KOPT-K1 (cell line): ENCODE measurements around the gene NADSYN1.

Experiments
- H3K27ac ChIP-seq: fragments of 200-600 bp; sonication (generic); 2 replicates; pipeline ENCODE4 v1.5.1; 2016; ENCODE audit warnings: antibody characterized with exemption, mild to moderate bottlenecking, low read depth, low read length; ENCODE audit not compliant: poor library complexity, severe bottlenecking
- H3K36me3 ChIP-seq: fragments of 200-600 bp; sonication (generic); 2 replicates; pipeline ENCODE4 v1.5.1; 2017; ENCODE audit warnings: antibody characterized with exemption, mild to moderate bottlenecking, low read length, moderate library complexity; ENCODE audit not compliant: insufficient read depth
- H3K9me3 ChIP-seq: fragments of 200-600 bp; sonication (generic); 2 replicates; pipeline ENCODE4 v1.5.1; 2017; ENCODE audit warnings: antibody characterized with exemption, low read length, mild to moderate bottlenecking; ENCODE audit not compliant: insufficient read depth, poor library complexity, severe bottlenecking

NADSYN1 gene

GRCh38 chr11:71428861-71429435 is 24.1 kb upstream of the NADSYN1 start:
- H3K9me3 ChIP-seq = no peaks in the 10 kb centered on the region
- peaks cover 2% of the 10 kb centered on the region; the same call in 1 of the 2 replicates for H3K36me3 ChIP-seq
- H3K27ac ChIP-seq = no peak overlapping the region

- no peak overlapping the region for H3K27ac ChIP-seq
- H3K9me3 ChIP-seq = no peaks in the 10 kb centered on the region
- H3K36me3 ChIP-seq = peaks cover 10% of the 10 kb centered on the region; the same call in 1 of the 2 replicates
These were observed 23.3 kb upstream of the NADSYN1 start for GRCh38 chr11:71429701-71430100.

- Histone ChIP-seq H3K36me3 (peaks cover 14% of the 10 kb centered on the region; the same call in 1 of the 2 replicates), H3K27ac (no peak overlapping the region), H3K9me3 (no peaks in the 10 kb centered on the region)
These were observed 22.8 kb upstream of the NADSYN1 start for GRCh38 chr11:71430166-71430565.

GRCh38 chr11:71431271-71431670 is 21.7 kb upstream of the NADSYN1 start:
- H3K27ac ChIP-seq = no peak overlapping the region
- no peaks in the 10 kb centered on the region for H3K9me3 ChIP-seq
- H3K36me3 ChIP-seq = peaks cover 25% of the 10 kb centered on the region

- no peak overlapping the region for H3K27ac ChIP-seq
- H3K36me3 ChIP-seq = peaks cover 43% of the 10 kb centered on the region
- H3K9me3 ChIP-seq = no peaks in the 10 kb centered on the region
These were observed 20.0 kb upstream of the NADSYN1 start for GRCh38 chr11:71432761-71433647.

- peaks cover 51% of the 10 kb centered on the region for H3K36me3 ChIP-seq
These were observed 19.2 kb upstream of the NADSYN1 start for GRCh38 chr11:71433648-71434450.

GRCh38 chr11:71434576-71435130 is 18.4 kb upstream of the NADSYN1 start:
- peaks cover 59% of the 10 kb centered on the region for H3K36me3 ChIP-seq
- no peaks in the 10 kb centered on the region for H3K9me3 ChIP-seq
- H3K27ac ChIP-seq = no peak overlapping the region

More at GRCh38 chr11:71433648-71434450, 19.2 kb upstream of the NADSYN1 start:
- H3K9me3 ChIP-seq = no peaks in the 10 kb centered on the region
- H3K27ac ChIP-seq = no peak overlapping the region

GRCh38 chr11:71435278-71435951 is 17.6 kb upstream of the NADSYN1 start:
- no peaks in the 10 kb centered on the region for H3K9me3 ChIP-seq
- H3K36me3 ChIP-seq = peaks cover 67% of the 10 kb centered on the region
- no peak overlapping the region for H3K27ac ChIP-seq

GRCh38 chr11:71436861-71437260 is 16.1 kb upstream of the NADSYN1 start:
- no peak overlapping the region for H3K27ac ChIP-seq
- H3K36me3 ChIP-seq = peaks cover 81% of the 10 kb centered on the region
- H3K9me3 ChIP-seq = no peaks in the 10 kb centered on the region

- no peak overlapping the region for H3K27ac ChIP-seq
- peaks cover 86% of the 10 kb centered on the region for H3K36me3 ChIP-seq
- H3K9me3 ChIP-seq = no peaks in the 10 kb centered on the region
These were observed 15.6 kb upstream of the NADSYN1 start for GRCh38 chr11:71437399-71437798.

- no peaks in the 10 kb centered on the region for H3K9me3 ChIP-seq
- no peak overlapping the region for H3K27ac ChIP-seq
- H3K36me3 ChIP-seq = peaks cover 88% of the 10 kb centered on the region
These were observed 15.1 kb upstream of the NADSYN1 start for GRCh38 chr11:71437879-71438278.

- Histone ChIP-seq H3K27ac (no peak overlapping the region), H3K36me3 (peaks cover 96% of the 10 kb centered on the region), H3K9me3 (no peaks in the 10 kb centered on the region)
These were observed 14.4 kb upstream of the NADSYN1 start for GRCh38 chr11:71438650-71439049.

- no peak overlapping the region for H3K27ac ChIP-seq
- H3K9me3 ChIP-seq = no peaks in the 10 kb centered on the region
- peaks cover 97% of the 10 kb centered on the region for H3K36me3 ChIP-seq
These were observed 12.8 kb upstream of the NADSYN1 start for GRCh38 chr11:71440021-71440755.

GRCh38 chr11:71441251-71441650 is 11.8 kb upstream of the NADSYN1 start:
- Histone ChIP-seq H3K36me3 (peaks cover 97% of the 10 kb centered on the region), H3K9me3 (peaks cover 7% of the 10 kb centered on the region), H3K27ac (no peak overlapping the region)
